H1 (cell line): ENCODE measurements around the gene MYPN. TPM values are rescaled to one million over a fixed set of nuclear protein-coding genes. Genes with fewer than 3 reads are reported as not detected.

ENCODE experiments used
- CTCF ChIA-PET: fragments of 300-600 bp; sonication (Branson Sonifier 250); formaldehyde crosslinking; loops from one replicate; lab custom pipeline; 2021; ENCODE audit not compliant: partially characterized antibody; lab: Charles Lee
- POLR2A ChIA-PET: fragments of 300-600 bp; sonication (Branson Sonifier 250); formaldehyde crosslinking; loops from one replicate; lab custom pipeline; 2021; ENCODE audit warnings: inconsistent platforms; ENCODE audit not compliant: partially characterized antibody; lab: Charles Lee
- DNase-seq, 2 experiments: peaks; one replicate each; pipeline versions ENCODE4 v3.0.0 to v3.0.0-alpha.2; 2010 to 2022; ENCODE audit warnings: low spot score in 2 of 2, low read depth in 1 of 2, mixed read lengths in 1 of 2
- FAIRE-seq: peaks from 2 replicates; lab custom pipeline; 2011; peaks lifted over from hg19 to GRCh38; lab: Jason Lieb, UNC
- H2AFZ ChIP-seq: 2 replicates; pipeline ENCODE4 v1.8.1; 2012; ENCODE audit warnings: low read length, inconsistent platforms
- H2AK5ac ChIP-seq: 2 replicates; pipeline ENCODE4 v1.6.1; 2013; ENCODE audit warnings: low read depth, low read length
- H2BK120ac ChIP-seq: replicated peaks from 2 replicates; pipeline ENCODE3; 2013; ENCODE audit warnings: low read depth, low read length, inconsistent platforms
- H2BK12ac ChIP-seq: 2 replicates; pipeline ENCODE4 v1.6.1; 2013; ENCODE audit warnings: low read depth, low read length
- H2BK15ac ChIP-seq: 2 replicates; pipeline ENCODE4 v1.6.1; 2013; ENCODE audit warnings: low read length
- H2BK20ac ChIP-seq: 2 replicates; pipeline ENCODE4 v1.6.1; 2013; ENCODE audit warnings: low read length
- H2BK5ac ChIP-seq: 2 replicates; pipeline ENCODE4 v1.6.1; 2013; ENCODE audit warnings: low read depth, low read length
- H3K14ac ChIP-seq: 2 replicates; pipeline ENCODE4 v1.6.1; 2013; ENCODE audit warnings: inconsistent platforms; ENCODE audit not compliant: insufficient read length
- H3K18ac ChIP-seq: 2 replicates; pipeline ENCODE4 v1.6.1; 2013; ENCODE audit warnings: low read length; ENCODE audit errors: extremely low read depth
- H3K23ac ChIP-seq: 2 replicates; pipeline ENCODE4 v1.6.1; 2013; ENCODE audit warnings: inconsistent platforms; ENCODE audit not compliant: insufficient read length
- H3K23me2 ChIP-seq: 2 replicates; pipeline ENCODE4 v1.6.1; 2013; ENCODE audit warnings: low read depth, low read length
- H3K27ac ChIP-seq: 2 replicates; pipeline ENCODE4 v1.6.1; 2011; ENCODE audit warnings: low read depth, low read length, inconsistent platforms
- H3K27me3 ChIP-seq, 4 experiments: replicated peaks in 1 of 4; 1 replicate in 1 of 4; 2 replicates in 3 of 4; pipeline versions ENCODE4 v1.6.1 to v1.8.1; 2011 to 2013; ENCODE audit warnings: low read length in 3 of 4, mild to moderate bottlenecking in 3 of 4, inconsistent platforms in 2 of 4, mixed read lengths in 2 of 4, moderate library complexity in 1 of 4; ENCODE audit not compliant: control insufficient read depth in 3 of 4, insufficient read depth in 3 of 4; ENCODE audit errors: extremely low read depth in 1 of 4
- H3K36me3 ChIP-seq, 4 experiments: 2 replicates each; pipeline versions ENCODE4 v1.6.1 to v1.8.1; 2011 to 2013; ENCODE audit warnings: mild to moderate bottlenecking in 4 of 4, low read length in 3 of 4, moderate library complexity in 2 of 4, control low read depth in 1 of 4, inconsistent platforms in 1 of 4; ENCODE audit not compliant: insufficient read depth in 4 of 4, control insufficient read depth in 2 of 4
- H3K4ac ChIP-seq: replicated peaks from 2 replicates; pipeline ENCODE3; 2013; ENCODE audit warnings: low read length, low read depth, mixed read lengths, inconsistent platforms; ENCODE audit not compliant: insufficient read length
- H3K4me1 ChIP-seq, 4 experiments: replicated peaks in 1 of 4; 1 replicate in 1 of 4; 2 replicates in 3 of 4; pipeline versions ENCODE4 v1.6.1 to v1.8.1; 2011 to 2013; ENCODE audit warnings: low read length in 3 of 4, inconsistent platforms in 2 of 4, mixed read lengths in 1 of 4; ENCODE audit not compliant: insufficient read depth in 4 of 4, control insufficient read depth in 3 of 4
- H3K4me2 ChIP-seq, 2 experiments: 2 replicates each; pipeline versions ENCODE4 v1.6.1 to v1.8.1; 2011 to 2013; ENCODE audit warnings: low read depth in 2 of 2, low read length in 2 of 2, control low read depth in 1 of 2, inconsistent platforms in 1 of 2, mild to moderate bottlenecking in 1 of 2; ENCODE audit not compliant: insufficient read depth in 1 of 2
- H3K4me3 ChIP-seq, 4 experiments: fragments of 200-600, 300-600 bp in 1 of 4; sonication (generic), shearing (Covaris generic), sonication (Bioruptor Twin) in 1 of 4; 2 replicates each; pipeline versions ENCODE4 v1.5.1 to v1.8.1; 2011 to 2016; ENCODE audit warnings: low read length in 4 of 4, low read depth in 3 of 4, control low read depth in 2 of 4, inconsistent platforms in 2 of 4, mild to moderate bottlenecking in 2 of 4, mixed read lengths in 1 of 4, moderate library complexity in 1 of 4; ENCODE audit not compliant: insufficient read depth in 2 of 4; ENCODE audit errors: extremely low read depth in 1 of 4
- H3K56ac ChIP-seq: replicated peaks from 2 replicates; pipeline ENCODE3; 2013; ENCODE audit warnings: low read depth, mild to moderate bottlenecking, mixed read lengths, low read length, inconsistent platforms; ENCODE audit not compliant: insufficient read length
- H3K79me1 ChIP-seq: 2 replicates; pipeline ENCODE4 v1.6.1; 2013; ENCODE audit warnings: low read depth, low read length, control low read depth
- H3K79me2 ChIP-seq, 2 experiments: 2 replicates each; pipeline versions ENCODE4 v1.6.1 to v1.8.1; 2012 to 2013; ENCODE audit warnings: low read length in 2 of 2, mild to moderate bottlenecking in 2 of 2, inconsistent platforms in 1 of 2; ENCODE audit not compliant: insufficient read depth in 2 of 2, control insufficient read depth in 1 of 2
- H3K9ac ChIP-seq, 4 experiments: replicated peaks in 1 of 4; 1 replicate in 1 of 4; 2 replicates in 3 of 4; pipeline versions ENCODE4 v1.6.1 to v1.8.1; 2011 to 2013; ENCODE audit warnings: low read depth in 3 of 4, low read length in 3 of 4, control low read depth in 2 of 4, mild to moderate bottlenecking in 2 of 4, moderate library complexity in 2 of 4, inconsistent platforms in 1 of 4; ENCODE audit errors: extremely low read depth in 1 of 4
- H3K9me3 ChIP-seq, 2 experiments: 2 replicates each; pipeline versions ENCODE4 v1.6.1 to v1.8.1; 2012 to 2013; ENCODE audit warnings: mild to moderate bottlenecking in 2 of 2, moderate library complexity in 2 of 2, control low read depth in 1 of 2, inconsistent platforms in 1 of 2, low read depth in 1 of 2, low read length in 1 of 2, mixed read lengths in 1 of 2; ENCODE audit not compliant: insufficient read depth in 2 of 2
- H4K20me1 ChIP-seq, 2 experiments: replicated peaks in 1 of 2; 2 replicates each; pipeline versions ENCODE3 to v1.8.1; 2011 to 2013; ENCODE audit warnings: inconsistent platforms in 2 of 2, low read length in 2 of 2, mild to moderate bottlenecking in 1 of 2; ENCODE audit not compliant: insufficient read depth in 2 of 2, control insufficient read depth in 1 of 2
- H4K5ac ChIP-seq: 2 replicates; pipeline ENCODE4 v1.6.1; 2013; ENCODE audit warnings: low read length, low read depth, mixed read lengths, inconsistent platforms; ENCODE audit not compliant: insufficient read length
- H4K8ac ChIP-seq: 2 replicates; pipeline ENCODE4 v1.8.0; 2013; ENCODE audit warnings: mild to moderate bottlenecking, moderate library complexity, low read length, inconsistent platforms; ENCODE audit not compliant: insufficient read depth; ENCODE audit errors: extremely low read depth
- H4K91ac ChIP-seq: replicated peaks from 2 replicates; pipeline ENCODE3; 2013; ENCODE audit warnings: low read length, mixed read lengths, inconsistent platforms; ENCODE audit not compliant: insufficient read length
- ASH2L ChIP-seq: fragments of 200-600, 300-600 bp; sonication (generic); IDR thresholded peaks from one replicate; pipeline ENCODE4 v1.7.1; 2017; ENCODE audit warnings: low read length
- CREB1 ChIP-seq: IDR thresholded peaks from 2 replicates; pipeline ENCODE4 v1.6.1; 2012; ENCODE audit warnings: inconsistent platforms
- EZH2 ChIP-seq: fragments of 200-600 bp; sonication (generic); IDR thresholded peaks from 2 replicates; pipeline ENCODE4 v1.7.1; 2012; ENCODE audit warnings: low read depth, mild to moderate bottlenecking, moderate library complexity, low read length, inconsistent platforms; ENCODE audit not compliant: severe bottlenecking
- JUN ChIP-seq: IDR thresholded peaks from 2 replicates; pipeline ENCODE4 v1.6.1; 2011; ENCODE audit warnings: low read depth, mild to moderate bottlenecking, improper control_type of control experiment, low read length
- JUND ChIP-seq: IDR thresholded peaks from 2 replicates; pipeline ENCODE4 v1.6.1; 2011; ENCODE audit warnings: mild to moderate bottlenecking, improper control_type of control experiment, low read length
- NRF1 ChIP-seq: IDR thresholded peaks from 2 replicates; pipeline ENCODE4 v1.6.1; 2011; ENCODE audit warnings: mild to moderate bottlenecking, low read depth, low read length, improper control_type of control experiment
- TAF1 ChIP-seq: IDR thresholded peaks from 2 replicates; pipeline ENCODE4 v1.6.1; 2011; ENCODE audit warnings: mild to moderate bottlenecking, low read depth, low read length
- TEAD4 ChIP-seq: IDR thresholded peaks from 2 replicates; pipeline ENCODE4 v1.6.1; 2012; ENCODE audit warnings: low read depth, low read length, inconsistent platforms, mixed read lengths
- WGBS, 2 experiments: shearing (Covaris generic) in 1 of 2; methylation state at CpG; one replicate each; pipeline versions ENCODE4 v1.1.6 to v1.1.7; 2013 to 2015; ENCODE audit warnings: low lambda C conversion rate in 2 of 2, mixed read lengths in 2 of 2, inconsistent platforms in 1 of 2, low coverage in 1 of 2, missing lambda C conversion rate in 1 of 2; ENCODE audit not compliant: insufficient replicate concordance in 2 of 2, insufficient coverage in 1 of 2, insufficient read length in 1 of 2; ENCODE audit errors: extremely low coverage in 1 of 2, missing lambda C conversion rate in 1 of 2; 5-methylcytosine and 5-hydroxymethylcytosine counted together
- polyA plus RNA-seq, 7 experiments: library from polyadenylated mRNA; depleted of rRNA in 3 of 7; stranded (reverse) in 5 of 7; unstranded in 2 of 7; fragments of >200 nt in 5 of 7; fragments of 200-250 nt in 2 of 7; gene quantifications; 1 replicate in 5 of 7; 2 replicates in 1 of 7; 4 replicates in 1 of 7; pipeline versions ENCODE4 v1.2.1 to v1.2.3, GENCODE V29; 2011 to 2013; ENCODE audit warnings: missing spikeins in 2 of 7, mixed read lengths in 2 of 7
- total RNA-seq: library from RNA; stranded (reverse); fragmentation: NEBNext Ultra II Directional; extraction: Animal tissue kit (Norgen Biotek cat#: 25700); gene quantifications from 2 replicates; pipeline ENCODE4 v1.2.1, GENCODE V29; 2021

MYPN gene
- total and polyA plus RNA-seq, 2 of the 8 experiments (the other 6 are each of a cell fraction or from before 2014, with no cell fraction given): not detected

DNA sequence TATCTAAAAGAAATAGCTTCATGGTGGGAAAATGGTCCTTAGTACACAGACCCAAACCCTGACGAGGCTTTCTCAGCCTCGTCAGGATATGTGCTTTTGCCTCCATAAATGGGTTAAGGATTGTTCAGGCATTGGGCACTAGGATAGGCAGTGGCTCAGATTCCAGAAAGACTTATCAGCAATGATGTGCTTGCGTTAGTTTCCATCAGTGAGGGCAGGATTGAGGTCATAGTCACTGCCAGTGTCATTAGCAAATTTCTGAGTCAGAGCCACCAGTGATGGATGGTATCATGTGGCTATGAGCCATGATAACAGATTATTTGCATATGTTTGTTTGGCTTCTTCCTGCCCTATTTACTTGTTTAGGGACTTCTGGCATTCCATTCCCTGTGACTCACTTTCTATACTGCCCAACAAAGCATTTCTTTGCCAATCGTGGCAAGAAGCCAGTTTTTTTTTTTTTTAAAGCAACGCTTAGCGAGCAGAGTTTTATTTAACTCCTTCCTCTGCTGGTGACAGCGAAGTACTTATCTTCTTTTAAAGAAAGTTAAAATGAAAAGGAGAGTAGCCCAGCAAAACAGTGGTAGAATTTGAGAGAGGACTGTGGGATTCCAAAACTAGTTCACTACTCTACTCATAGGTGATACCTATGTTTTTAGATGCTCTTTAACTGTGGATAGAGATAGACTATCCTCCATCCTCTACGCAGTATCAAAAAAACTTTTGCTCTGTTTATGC, 44.4 kb downstream of the MYPN start:
- DNase-seq: peak; percentile 50 to 53
- peak overlapping the region; percentile 41; the same call in 1 of the 2 replicates for H2BK12ac ChIP-seq
- H4K91ac ChIP-seq: no peak overlapping the region
- H3K4me1 ChIP-seq: peaks cover 0 to 12% (median 9%) of the 10 kb centered on the region in 4 experiments; a peak in 5 of 7 replicates
- peak overlapping the region; percentile 5 to 58 for H3K4me2 ChIP-seq
- WGBS, 2 experiments: 11% methylated on average over 8 of the region's 8 CpGs; no CpG with 5 or more reads in 1 of the 2 experiments
- peak overlapping the region; percentile 64 for H2AFZ ChIP-seq
- H3K9me3 ChIP-seq: no peaks in the 10 kb centered on the region
- H3K36me3 ChIP-seq: no peaks in the 10 kb centered on the region
- H3K56ac ChIP-seq: no peak overlapping the region
- no peaks in the 10 kb centered on the region for H4K20me1 ChIP-seq
- no peak overlapping the region for H2BK15ac ChIP-seq
- peak overlapping the region; percentile 46; the same call in 1 of the 2 replicates for H3K27ac ChIP-seq
- H2BK120ac ChIP-seq: peak overlapping the region; percentile 40
- no peaks in the 10 kb centered on the region for H3K27me3 ChIP-seq
- no peak overlapping the region for H4K5ac ChIP-seq
- H2AK5ac ChIP-seq: no peak overlapping the region
- H3K23ac ChIP-seq: no peak overlapping the region
- no peaks in the 10 kb centered on the region for H3K79me1 ChIP-seq
- H4K8ac ChIP-seq: no peak overlapping the region
- peak; percentile 82 for TF ChIP-seq CREB1
- TF ChIP-seq JUN: peak; percentile 82; the same call in 1 of the 2 replicates
- TF ChIP-seq ASH2L: peak; percentile 52
- TF ChIP-seq JUND: peak; percentile 94
- TF ChIP-seq TAF1: 0 out of 2 replicates have a peak, but pooled peaks have one; percentile 5
- TF ChIP-seq EZH2: no peak
- TF ChIP-seq TEAD4: peak; percentile 52; the same call in 1 of the 2 replicates
- no peak for TF ChIP-seq NRF1
- no peak overlapping the region for H3K14ac ChIP-seq
- FAIRE-seq: peak; percentile 19
- ChIA-PET POLR2A (interaction anchor here (2.7 kb wide), 1 partner anchor 179 kb away, joined by 8 read pairs; the partner anchor contains the start of genes HNRNPH3 and PBLD), CTCF (interaction anchor here (0.6 to 7.3 kb wide), 8 partner anchors 14 to 365 kb away, joined by 3 to 49 read pairs (median 3); no protein-coding TSS in a partner anchor)
- no peaks in the 10 kb centered on the region; the same call in 1 of the 2 replicates for H3K23me2 ChIP-seq
- H2BK5ac ChIP-seq: peak overlapping the region; percentile 87; the same call in 1 of the 2 replicates
- 0 out of 2 replicates have a peak overlapping the region, but pooled peaks have one; percentile 19 for H2BK20ac ChIP-seq
- H3K18ac ChIP-seq: no peak overlapping the region
- H3K4me3 ChIP-seq: peak overlapping the region in 1 of 4 experiments; percentile 39; a peak in 2 of 8 replicates
- no peaks in the 10 kb centered on the region for H3K79me2 ChIP-seq
- no peak overlapping the region for H3K4ac ChIP-seq
- H3K9ac ChIP-seq: peak overlapping the region in 2 of 4 experiments; percentile 5 to 22; a peak in 3 of 7 replicates
